ENCODE measurements around the gene TTC23.
"Not testable (repeated sequence)": the region's sequence is repeated elsewhere in the genome, so short reads cannot be mapped to it uniquely, and the experiment has no call there.

TTC23 gene

GRCh38 chr15:99113547-99114271 is 135.7 kb downstream of the TTC23 start:
- no peak overlapping the region for H3K4me3 ChIP-seq (ENCODE audit: low read depth, low read length)
- H3K27ac ChIP-seq (ENCODE audit: low read depth, low read length) = no peak overlapping the region
- H3K27me3 ChIP-seq (ENCODE audit: insufficient read depth, low read length) = no peaks in the 10 kb centered on the region
- no peaks in the 10 kb centered on the region for H3K4me1 ChIP-seq (ENCODE audit: control insufficient read depth, insufficient read depth, low read length, unreplicated experiment)
- H3K79me2 ChIP-seq (ENCODE audit: control insufficient read depth, insufficient read depth, low read length, unreplicated experiment) = no peaks in the 10 kb centered on the region
- no peaks in the 10 kb centered on the region for H3K36me3 ChIP-seq (ENCODE audit: insufficient read depth, low read length)
- no peak overlapping the region for H2AFZ ChIP-seq (ENCODE audit: low read length, unreplicated experiment)

- not testable (repeated sequence) for H3K79me2 ChIP-seq (ENCODE audit: control insufficient read depth, insufficient read depth, low read length, unreplicated experiment); H3K27me3 ChIP-seq (ENCODE audit: insufficient read depth, low read length); H3K36me3 ChIP-seq (ENCODE audit: insufficient read depth, low read length); H3K27ac ChIP-seq (ENCODE audit: low read depth, low read length); H2AFZ ChIP-seq (ENCODE audit: low read length, unreplicated experiment); H3K4me1 ChIP-seq (ENCODE audit: control insufficient read depth, insufficient read depth, low read length, unreplicated experiment); H3K4me3 ChIP-seq (ENCODE audit: low read depth, low read length)
Measured at GRCh38 chr15:99111641-99112040, 137.7 kb downstream of the TTC23 start.

- H3K4me1 ChIP-seq (ENCODE audit: control insufficient read depth, insufficient read depth, low read length, unreplicated experiment) = no peaks in the 10 kb centered on the region
- no peaks in the 10 kb centered on the region for H3K79me2 ChIP-seq (ENCODE audit: control insufficient read depth, insufficient read depth, low read length, unreplicated experiment)
- no peak overlapping the region for H3K27ac ChIP-seq (ENCODE audit: low read depth, low read length)
- no peak overlapping the region for H2AFZ ChIP-seq (ENCODE audit: low read length, unreplicated experiment)
- no peaks in the 10 kb centered on the region; the same call in 1 of the 2 replicates for H3K27me3 ChIP-seq (ENCODE audit: insufficient read depth, low read length)
- no peak overlapping the region for H3K4me3 ChIP-seq (ENCODE audit: low read depth, low read length)
- H3K36me3 ChIP-seq (ENCODE audit: insufficient read depth, low read length) = no peaks in the 10 kb centered on the region
Measured at GRCh38 chr15:99110581-99111320, 138.6 kb downstream of the TTC23 start.

- Histone ChIP-seq H3K36me3 (ENCODE audit: insufficient read depth, low read length) (no peaks in the 10 kb centered on the region), H3K27ac (ENCODE audit: low read depth, low read length) (no peak overlapping the region), H3K4me1 (ENCODE audit: control insufficient read depth, insufficient read depth, low read length, unreplicated experiment) (no peaks in the 10 kb centered on the region), H3K79me2 (ENCODE audit: control insufficient read depth, insufficient read depth, low read length, unreplicated experiment) (no peaks in the 10 kb centered on the region), H3K4me3 (ENCODE audit: low read depth, low read length) (no peak overlapping the region), H3K27me3 (ENCODE audit: insufficient read depth, low read length) (no peaks in the 10 kb centered on the region; the same call in 1 of the 2 replicates), H2AFZ (ENCODE audit: low read length, unreplicated experiment) (no peak overlapping the region)
Measured at GRCh38 chr15:99110093-99110492, 139.3 kb downstream of the TTC23 start.

GRCh38 chr15:99109555-99110021 is 139.8 kb downstream of the TTC23 start:
- Histone ChIP-seq H3K4me1 (ENCODE audit: control insufficient read depth, insufficient read depth, low read length, unreplicated experiment) (no peaks in the 10 kb centered on the region), H3K27ac (ENCODE audit: low read depth, low read length) (no peak overlapping the region), H3K4me3 (ENCODE audit: low read depth, low read length) (no peak overlapping the region), H3K36me3 (ENCODE audit: insufficient read depth, low read length) (no peaks in the 10 kb centered on the region), H3K79me2 (ENCODE audit: control insufficient read depth, insufficient read depth, low read length, unreplicated experiment) (no peaks in the 10 kb centered on the region), H3K27me3 (ENCODE audit: insufficient read depth, low read length) (no peaks in the 10 kb centered on the region; the same call in 1 of the 2 replicates), H2AFZ (ENCODE audit: low read length, unreplicated experiment) (no peak overlapping the region)

- Histone ChIP-seq H3K79me2 (ENCODE audit: control insufficient read depth, insufficient read depth, low read length, unreplicated experiment) (no peaks in the 10 kb centered on the region), H3K36me3 (ENCODE audit: insufficient read depth, low read length) (no peaks in the 10 kb centered on the region), H3K27me3 (ENCODE audit: insufficient read depth, low read length) (no peaks in the 10 kb centered on the region; the same call in 1 of the 2 replicates), H3K4me3 (ENCODE audit: low read depth, low read length) (no peak overlapping the region), H2AFZ (ENCODE audit: low read length, unreplicated experiment) (no peak overlapping the region), H3K27ac (ENCODE audit: low read depth, low read length) (no peak overlapping the region), H3K4me1 (ENCODE audit: control insufficient read depth, insufficient read depth, low read length, unreplicated experiment) (no peaks in the 10 kb centered on the region)
Measured at GRCh38 chr15:99108993-99109392, 140.4 kb downstream of the TTC23 start.

GRCh38 chr15:99106417-99107220 is 142.8 kb downstream of the TTC23 start:
- H2AFZ ChIP-seq (ENCODE audit: low read length, unreplicated experiment) = no peak overlapping the region
- peak overlapping the region; percentile 81 for H3K4me3 ChIP-seq (ENCODE audit: low read depth, low read length)

GRCh38 chr15:99105514-99106341 is 143.7 kb downstream of the TTC23 start:
- no peaks in the 10 kb centered on the region for H3K36me3 ChIP-seq (ENCODE audit: insufficient read depth, low read length)
- peak overlapping the region; percentile 94 for H2AFZ ChIP-seq (ENCODE audit: low read length, unreplicated experiment)
- H3K79me2 ChIP-seq (ENCODE audit: control insufficient read depth, insufficient read depth, low read length, unreplicated experiment) = no peaks in the 10 kb centered on the region
- peaks cover 18% of the 10 kb centered on the region for H3K27me3 ChIP-seq (ENCODE audit: insufficient read depth, low read length)
- H3K27ac ChIP-seq (ENCODE audit: low read depth, low read length) = no peak overlapping the region
- H3K4me1 ChIP-seq (ENCODE audit: control insufficient read depth, insufficient read depth, low read length, unreplicated experiment) = no peaks in the 10 kb centered on the region
- peak overlapping the region; percentile 81 for H3K4me3 ChIP-seq (ENCODE audit: low read depth, low read length)

More at GRCh38 chr15:99106417-99107220, 142.8 kb downstream of the TTC23 start:
- Histone ChIP-seq H3K4me1 (ENCODE audit: control insufficient read depth, insufficient read depth, low read length, unreplicated experiment) (no peaks in the 10 kb centered on the region), H3K27ac (ENCODE audit: low read depth, low read length) (no peak overlapping the region), H3K36me3 (ENCODE audit: insufficient read depth, low read length) (no peaks in the 10 kb centered on the region), H3K27me3 (ENCODE audit: insufficient read depth, low read length) (peaks cover 15% of the 10 kb centered on the region), H3K79me2 (ENCODE audit: control insufficient read depth, insufficient read depth, low read length, unreplicated experiment) (no peaks in the 10 kb centered on the region)

- H3K27me3 ChIP-seq (ENCODE audit: insufficient read depth, low read length) = peaks cover 20% of the 10 kb centered on the region
- H2AFZ ChIP-seq (ENCODE audit: low read length, unreplicated experiment) = peak within 1 kb of the TSS; percentile 94
- H3K4me1 ChIP-seq (ENCODE audit: control insufficient read depth, insufficient read depth, low read length, unreplicated experiment) = no peaks in the 10 kb centered on the region
- no peaks in the 10 kb centered on the region for H3K79me2 ChIP-seq (ENCODE audit: control insufficient read depth, insufficient read depth, low read length, unreplicated experiment)
- peak within 1 kb of the TSS; percentile 81 for H3K4me3 ChIP-seq (ENCODE audit: low read depth, low read length)
- no peaks in the 10 kb centered on the region for H3K36me3 ChIP-seq (ENCODE audit: insufficient read depth, low read length)
- H3K27ac ChIP-seq (ENCODE audit: low read depth, low read length) = no peak within 1 kb of the TSS
Measured at GRCh38 chr15:99104788-99105513, 144.4 kb downstream of the TTC23 start, which contains the start of gene SYNM. Gene SYNM (plus strand): TSS chr15:99105080. CDS start chr15:99105200, 120 bp downstream.
